KMS-11 (cell line): ENCODE results near the gene PNRC2.

Source experiments
- H2AFZ ChIP-seq: fragments of 200-600 bp; sonication (generic); 2 replicates; pipeline ENCODE4 v1.6.1; 2016; ENCODE audit warnings: antibody characterized with exemption, mixed run types, low read depth
- H3K27ac ChIP-seq: fragments of 200-600 bp; sonication (generic); 2 replicates; pipeline ENCODE4 v1.6.1; 2016; ENCODE audit warnings: mild to moderate bottlenecking, mixed run types
- H3K27me3 ChIP-seq: fragments of 200-600 bp; sonication (generic); 2 replicates; pipeline ENCODE4 v1.6.1; 2017; ENCODE audit warnings: mild to moderate bottlenecking, low read depth, mixed run types, moderate library complexity; ENCODE audit not compliant: insufficient read depth
- H3K36me3 ChIP-seq: fragments of 200-600 bp; sonication (generic); 2 replicates; pipeline ENCODE4 v1.6.1; 2017; ENCODE audit warnings: mild to moderate bottlenecking, mixed run types; ENCODE audit not compliant: insufficient read depth
- H3K4me1 ChIP-seq: fragments of 200-600 bp; sonication (generic); 2 replicates; pipeline ENCODE4 v1.6.1; 2016; ENCODE audit warnings: mild to moderate bottlenecking, low read depth, mixed run types; ENCODE audit not compliant: poor library complexity, severe bottlenecking
- H3K4me2 ChIP-seq: fragments of 200-600 bp; sonication (generic); 2 replicates; pipeline ENCODE4 v1.7.0; 2016; ENCODE audit warnings: mild to moderate bottlenecking, mixed run types
- H3K4me3 ChIP-seq: fragments of 200-600 bp; sonication (generic); IDR thresholded peaks from 2 replicates; pipeline ENCODE4 v1.6.1; 2017; ENCODE audit warnings: low read depth, low read length, mixed read lengths; ENCODE audit not compliant: insufficient read depth
- H3K79me2 ChIP-seq: fragments of 200-600 bp; sonication (generic); 2 replicates; pipeline ENCODE4 v1.6.1; 2016; ENCODE audit warnings: low read depth, mixed run types; ENCODE audit not compliant: insufficient read depth
- H3K9ac ChIP-seq: fragments of 200-600 bp; sonication (generic); 2 replicates; pipeline ENCODE4 v1.6.1; 2016; ENCODE audit warnings: mild to moderate bottlenecking, mixed run types
- H4K20me1 ChIP-seq: fragments of 200-600 bp; sonication (generic); 2 replicates; pipeline ENCODE4 v1.6.1; 2016; ENCODE audit warnings: mild to moderate bottlenecking, mixed run types; ENCODE audit not compliant: insufficient read depth
- CTCF ChIP-seq: fragments of 200-600 bp; sonication (generic); conservative IDR thresholded peaks from 2 replicates; pipeline ENCODE4 v1.6.1; 2017; ENCODE audit warnings: low read depth, mild to moderate bottlenecking, antibody characterized with exemption, low read length, moderate library complexity, mixed read lengths

Gene PNRC2

GRCh38 chr1:23967871-23968270 is 8.2 kb downstream of the PNRC2 start:
- Histone ChIP-seq H3K4me1 (peaks cover 73% of the 10 kb centered on the region), H3K9ac (no peak overlapping the region), H3K36me3 (peaks cover 22% of the 10 kb centered on the region; the same call in 1 of the 2 replicates), H2AFZ (no peak overlapping the region), H3K4me2 (no peak overlapping the region), H3K27me3 (no peaks in the 10 kb centered on the region), H3K4me3 (no peak overlapping the region), H3K79me2 (peaks cover 94% of the 10 kb centered on the region), H4K20me1 (peaks cover 3% of the 10 kb centered on the region; the same call in 1 of the 2 replicates), H3K27ac (no peak overlapping the region)
- no peak for TF ChIP-seq CTCF

DNA sequence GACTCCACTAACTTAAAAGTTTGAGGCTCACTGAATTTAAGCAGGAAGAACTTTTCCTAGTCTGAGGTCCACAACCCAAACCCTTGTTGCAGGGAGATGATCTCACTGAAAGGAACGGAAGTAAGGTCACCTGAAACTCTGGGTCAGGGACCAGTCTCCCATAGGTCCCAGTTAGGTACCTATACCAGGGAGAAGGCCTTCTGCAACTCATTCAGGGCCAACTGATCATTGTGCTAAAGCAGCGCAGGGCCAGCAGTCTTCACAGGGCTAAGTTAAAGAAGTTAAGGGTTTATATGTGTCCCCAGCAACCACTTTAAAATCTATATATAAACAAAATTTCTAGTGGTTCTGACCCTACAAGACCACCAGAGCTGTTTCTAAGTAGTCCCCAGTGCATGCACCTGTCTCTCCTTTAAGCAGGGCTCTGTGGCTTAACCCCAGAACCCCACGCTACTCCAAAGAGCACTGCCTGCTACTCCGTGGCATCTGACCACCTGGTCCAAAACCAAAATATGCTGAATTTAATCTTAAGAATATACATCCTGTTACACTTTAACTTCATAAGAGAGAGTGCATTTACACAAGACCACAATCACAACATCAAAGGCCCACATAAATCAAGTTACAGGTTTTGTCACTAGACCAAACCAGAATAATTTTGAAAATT is 17.7 kb downstream of the PNRC2 start:
- Histone ChIP-seq H4K20me1 (peaks cover 40% of the 10 kb centered on the region), H3K27me3 (no peaks in the 10 kb centered on the region), H2AFZ (no peak overlapping the region), H3K79me2 (peaks cover 79% of the 10 kb centered on the region), H3K4me3 (no peak overlapping the region), H3K36me3 (peaks cover 13% of the 10 kb centered on the region; the same call in 1 of the 2 replicates), H3K4me2 (peak overlapping the region; percentile 82), H3K9ac (no peak overlapping the region), H3K27ac (no peak overlapping the region), H3K4me1 (peaks cover 53% of the 10 kb centered on the region)
- TF ChIP-seq CTCF, result no peak

GRCh38 chr1:23977854-23978191 is 18.2 kb downstream of the PNRC2 start:
- TF ChIP-seq CTCF, result no peak
- peaks cover 74% of the 10 kb centered on the region for H3K79me2 ChIP-seq
- no peaks in the 10 kb centered on the region for H3K27me3 ChIP-seq
- H3K4me1 ChIP-seq, result peaks cover 53% of the 10 kb centered on the region
- no peak overlapping the region for H2AFZ ChIP-seq
- peaks cover 13% of the 10 kb centered on the region; the same call in 1 of the 2 replicates for H3K36me3 ChIP-seq
- peak overlapping the region; percentile 100; the same call in 1 of the 2 replicates for H3K9ac ChIP-seq
- H3K27ac ChIP-seq, result 0 out of 2 replicates have a peak overlapping the region, but pooled peaks have one; percentile 6
- no peak overlapping the region for H3K4me3 ChIP-seq
- peaks cover 40% of the 10 kb centered on the region for H4K20me1 ChIP-seq
- peak overlapping the region; percentile 82 for H3K4me2 ChIP-seq

- H3K4me1 ChIP-seq, result peaks cover 53% of the 10 kb centered on the region
- peaks cover 13% of the 10 kb centered on the region; the same call in 1 of the 2 replicates for H3K36me3 ChIP-seq
- H3K27me3 ChIP-seq, result no peaks in the 10 kb centered on the region
- H4K20me1 ChIP-seq, result peaks cover 35% of the 10 kb centered on the region
- peak overlapping the region; percentile 82 for H3K4me2 ChIP-seq
- no peak for TF ChIP-seq CTCF
- peaks cover 64% of the 10 kb centered on the region for H3K79me2 ChIP-seq
- H3K9ac ChIP-seq, result peak overlapping the region; percentile 100
- peak overlapping the region; percentile 97 for H3K27ac ChIP-seq
- no peak overlapping the region for H2AFZ ChIP-seq
- no peak overlapping the region for H3K4me3 ChIP-seq
Observed at GRCh38 chr1:23978805-23979204, 19.2 kb downstream of the PNRC2 start.
